SK-N-MC (cell line): ENCODE results near the gene DUSP7.

Source experiments
- DNase-seq: peaks from one replicate; pipeline ENCODE4 v3.0.0-alpha.2; 2011; ENCODE audit warnings: low read depth, low spot score
- H3K27ac ChIP-seq: fragments of 200-600 bp; sonication (generic); 2 replicates; pipeline ENCODE4 v1.5.1; 2016; ENCODE audit warnings: mixed run types
- H3K36me3 ChIP-seq: fragments of 200-600 bp; sonication (generic); 2 replicates; pipeline ENCODE4 v1.6.1; 2017; ENCODE audit warnings: antibody characterized with exemption, low read length, mixed read lengths; ENCODE audit not compliant: insufficient read depth
- H3K4me3 ChIP-seq: fragments of 200-600 bp; sonication (generic); 2 replicates; pipeline ENCODE4 v1.5.1; 2016
- H3K9ac ChIP-seq: fragments of 200-600 bp; sonication (generic); 2 replicates; pipeline ENCODE4 v1.8.0; 2017; ENCODE audit warnings: mixed run types, mixed read lengths; ENCODE audit not compliant: insufficient read length
- H3K9me3 ChIP-seq: fragments of 200-600 bp; sonication (generic); 2 replicates; pipeline ENCODE4 v1.6.1; 2017; ENCODE audit warnings: low read depth, mild to moderate bottlenecking, antibody characterized with exemption, low read length, moderate library complexity, mixed read lengths
- EZH2 ChIP-seq: fragments of 200-600 bp; sonication (generic); IDR thresholded peaks from one replicate; pipeline ENCODE4 v1.6.1; 2017; ENCODE audit warnings: antibody characterized with exemption
- FOXP2 ChIP-seq: optimal IDR thresholded peaks from 2 replicates; pipeline ENCODE3; 2011; ENCODE audit warnings: mild to moderate bottlenecking, moderate library complexity; ENCODE audit not compliant: insufficient read depth; ENCODE audit errors: extremely low read length, control extremely low read depth
- POLR2AphosphoS5 ChIP-seq: IDR thresholded peaks from 2 replicates; pipeline ENCODE4 v1.6.1; 2012; ENCODE audit warnings: mild to moderate bottlenecking, low read depth, low read length, borderline replicate concordance

The DUSP7 gene

GRCh38 chr3:52056521-52056967, at the start of gene DUSP7:
TSS of gene DUSP7 (minus strand) at chr3:52056571. CDS start at chr3:52056366, 205 bp downstream.
- Histone ChIP-seq H3K9ac (peak within 1 kb of the TSS; percentile 81), H3K4me3 (peak within 1 kb of the TSS; percentile 83), H3K36me3 (peaks cover 19% of the 10 kb centered on the region; the same call in 1 of the 2 replicates), H3K27ac (peak within 1 kb of the TSS; percentile 60; the same call in 1 of the 2 replicates), H3K9me3 (no peaks in the 10 kb centered on the region)
- TF ChIP-seq EZH2 (no peak), FOXP2 (no peak), POLR2AphosphoS5 (no peak)
- no peak for DNase-seq

DNA sequence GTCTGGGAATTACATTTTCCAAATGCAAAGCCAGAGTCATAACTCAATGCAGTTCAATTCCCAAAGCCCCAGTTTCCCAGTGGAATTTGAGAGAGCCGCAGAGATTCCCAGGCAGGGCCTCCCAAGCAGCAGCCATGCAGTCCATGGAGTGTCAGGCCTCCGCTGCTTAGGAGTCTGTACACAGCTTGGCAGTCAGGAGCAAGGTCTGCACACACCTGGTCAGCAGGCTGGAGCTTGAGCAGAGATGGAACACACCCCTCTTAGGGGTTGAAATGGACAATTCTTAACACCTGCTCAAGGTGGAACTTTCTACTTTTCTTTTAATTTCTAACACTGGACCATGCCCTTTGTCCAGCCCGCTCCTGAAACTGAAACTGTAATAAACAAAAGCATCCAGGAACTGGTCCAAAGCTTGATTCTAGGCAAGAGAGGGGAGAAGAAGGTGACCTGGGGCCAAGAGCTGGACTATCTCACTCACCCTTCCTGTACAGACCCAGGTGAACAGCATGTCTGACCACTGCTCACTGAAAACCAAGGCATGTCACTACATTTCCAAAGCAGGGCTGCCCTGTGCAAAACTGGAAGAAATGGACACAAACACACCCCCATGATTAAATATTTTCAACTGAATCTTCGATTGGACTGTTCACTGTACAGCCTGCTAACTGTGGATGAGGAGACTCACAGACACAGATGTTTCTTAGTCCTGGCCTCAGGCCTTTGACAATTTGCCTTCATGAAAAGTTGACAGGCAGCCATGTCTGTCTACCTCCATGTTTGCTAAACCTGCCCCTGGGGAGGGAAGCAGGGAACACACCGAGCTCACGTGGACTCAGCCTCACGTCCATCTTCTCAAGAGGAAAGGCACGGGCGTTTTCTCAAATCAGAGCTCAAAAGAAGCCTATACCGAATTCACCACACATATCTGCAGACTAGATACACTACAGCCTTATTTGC, 48.6 kb upstream of the DUSP7 start:
- TF ChIP-seq POLR2AphosphoS5: no peak
- TF ChIP-seq FOXP2: no peak
- TF ChIP-seq EZH2: no peak
- no peak for DNase-seq
- Histone ChIP-seq H3K27ac (no peak overlapping the region), H3K36me3 (peaks cover 6% of the 10 kb centered on the region; the same call in 1 of the 2 replicates), H3K9me3 (no peaks in the 10 kb centered on the region), H3K4me3 (no peak overlapping the region), H3K9ac (no peak overlapping the region)

DNA sequence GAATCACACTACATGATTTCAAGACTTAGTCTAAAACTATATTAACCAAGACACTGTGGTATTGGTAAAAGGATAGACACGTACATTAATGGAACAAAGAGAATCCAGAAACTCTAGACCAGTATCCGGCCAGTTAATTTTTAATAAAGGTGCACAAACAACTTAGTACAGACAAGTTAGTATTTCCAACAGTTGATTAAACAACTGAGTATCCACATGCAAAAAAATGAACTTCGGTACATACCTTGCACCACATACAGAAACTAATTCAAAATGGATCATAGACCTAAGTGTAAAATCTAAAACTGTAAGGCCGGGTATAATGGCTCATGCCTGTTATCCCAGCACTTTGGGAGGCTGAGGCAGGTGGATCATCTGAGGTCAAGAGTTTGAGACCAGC, 46.6 kb upstream of the DUSP7 start:
- H3K36me3 ChIP-seq: peaks cover 6% of the 10 kb centered on the region; the same call in 1 of the 2 replicates
- DNase-seq: no peak
- H3K9me3 ChIP-seq: no peaks in the 10 kb centered on the region
- H3K4me3 ChIP-seq: no peak overlapping the region
- H3K9ac ChIP-seq: no peak overlapping the region
- no peak for TF ChIP-seq EZH2
- no peak overlapping the region for H3K27ac ChIP-seq

DNA sequence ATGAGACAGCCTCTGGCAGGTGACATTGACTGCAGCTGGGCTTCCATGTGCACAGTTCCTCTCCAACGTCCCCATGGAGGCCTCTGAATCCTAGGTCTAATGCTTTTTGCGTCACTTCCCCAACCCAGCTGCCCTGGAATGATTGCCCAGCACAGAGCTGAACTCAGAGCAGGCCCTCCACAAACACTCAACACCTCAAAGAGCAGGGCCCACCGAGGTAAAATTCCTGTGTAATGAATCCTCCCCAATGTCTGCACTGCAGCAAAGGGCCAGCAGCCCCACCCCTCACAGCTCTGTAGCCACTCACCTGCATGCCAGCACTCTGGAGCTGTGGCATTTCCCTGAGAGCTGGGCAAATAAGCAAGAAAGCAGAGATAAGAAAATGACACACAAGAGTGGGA, 42.6 kb upstream of the DUSP7 start:
- Histone ChIP-seq H3K27ac (no peak overlapping the region), H3K4me3 (no peak overlapping the region), H3K9ac (no peak overlapping the region), H3K36me3 (peaks cover 6% of the 10 kb centered on the region; the same call in 1 of the 2 replicates), H3K9me3 (no peaks in the 10 kb centered on the region)
- TF ChIP-seq EZH2 (no peak), POLR2AphosphoS5 (no peak), FOXP2 (no peak)
- DNase-seq: no peak

DNA sequence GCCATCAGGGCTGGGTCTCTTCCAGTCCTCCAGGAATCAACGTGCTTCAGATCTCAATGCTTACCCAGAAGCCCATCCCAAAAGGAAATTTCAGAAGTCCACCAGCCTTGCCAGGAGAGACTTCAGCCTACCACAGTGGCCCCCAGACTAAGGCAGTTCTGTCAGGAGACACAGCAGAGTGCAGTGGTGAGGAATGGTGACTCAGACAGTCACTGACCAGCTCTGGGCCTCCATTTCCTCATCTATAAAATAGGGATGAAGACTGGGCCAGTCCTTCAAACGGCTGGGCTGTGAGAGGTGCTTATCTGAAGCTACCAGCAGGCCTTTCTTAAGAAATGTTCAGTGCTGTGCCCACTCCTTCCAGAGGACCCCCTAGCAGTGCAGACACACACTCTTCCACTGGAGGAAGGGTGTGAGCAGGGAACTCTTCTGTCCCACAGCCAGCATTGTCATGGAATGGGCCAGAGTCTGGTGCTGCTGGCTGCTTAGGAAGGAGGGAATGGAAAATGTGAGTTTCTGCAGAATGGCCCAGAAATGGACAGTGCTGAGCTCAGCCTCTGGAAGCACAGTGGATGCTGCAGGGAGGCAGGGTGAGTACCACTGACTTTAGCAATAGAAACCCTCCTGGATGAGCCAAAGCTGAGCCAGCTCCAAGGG, 41.6 kb upstream of the DUSP7 start:
- TF ChIP-seq FOXP2: no peak
- TF ChIP-seq EZH2: no peak
- no peak for TF ChIP-seq POLR2AphosphoS5
- no peak overlapping the region for H3K4me3 ChIP-seq
- DNase-seq: no peak
- no peak overlapping the region for H3K27ac ChIP-seq
- no peaks in the 10 kb centered on the region for H3K9me3 ChIP-seq
- H3K36me3 ChIP-seq: peaks cover 5% of the 10 kb centered on the region; the same call in 1 of the 2 replicates
- no peak overlapping the region for H3K9ac ChIP-seq

GRCh38 chr3:52095990-52096775, 39.8 kb upstream of the DUSP7 start:
- no peak overlapping the region for H3K9ac ChIP-seq
- no peak overlapping the region for H3K27ac ChIP-seq
- H3K36me3 ChIP-seq: no peaks in the 10 kb centered on the region
- H3K9me3 ChIP-seq: no peaks in the 10 kb centered on the region
- TF ChIP-seq EZH2: no peak
- no peak for TF ChIP-seq POLR2AphosphoS5
- TF ChIP-seq FOXP2: no peak
- no peak overlapping the region for H3K4me3 ChIP-seq
- no peak for DNase-seq

DNA sequence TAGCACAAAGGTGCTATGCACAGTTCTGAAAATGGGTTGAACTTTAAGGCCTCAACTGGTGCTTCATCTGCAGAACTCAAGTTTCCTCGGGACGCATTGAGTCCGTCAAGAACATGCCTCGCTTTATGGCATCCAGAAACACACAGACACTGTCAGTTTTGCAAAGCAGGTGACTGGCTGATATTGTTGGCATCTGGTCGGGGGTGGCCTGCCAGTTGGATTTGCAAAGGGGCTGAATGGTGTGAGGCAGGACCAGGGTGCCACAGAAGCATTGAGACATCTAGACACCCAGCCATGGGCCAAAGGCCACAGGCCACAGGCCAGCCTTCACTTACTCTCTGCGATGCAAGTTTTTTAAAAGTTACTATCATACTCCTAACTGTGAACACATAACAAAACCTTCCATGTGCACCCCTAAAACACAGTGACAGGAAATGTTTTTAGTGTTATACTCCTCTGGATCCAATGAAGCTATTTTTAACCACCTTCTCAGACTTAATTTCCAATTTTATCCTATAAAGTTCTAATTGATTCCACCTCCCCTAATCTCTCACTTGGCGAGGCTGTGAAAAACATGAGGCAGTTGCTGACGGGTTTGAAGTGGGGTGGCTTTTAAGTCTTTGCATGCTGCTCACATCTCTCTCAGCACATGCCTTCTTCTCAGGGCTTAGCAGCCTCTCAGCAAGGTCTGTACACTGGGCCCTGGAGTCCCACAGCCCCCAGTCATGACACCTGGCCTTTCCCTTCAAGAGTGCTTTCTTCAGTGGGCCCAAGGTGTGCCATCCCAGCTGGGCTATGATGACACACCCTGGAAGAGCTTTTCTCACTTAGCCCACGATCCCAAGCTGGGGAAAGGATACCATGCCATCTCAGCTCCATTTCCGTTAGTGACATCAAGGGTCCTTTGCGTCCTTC, 38.5 kb upstream of the DUSP7 start:
- H3K36me3 ChIP-seq: no peaks in the 10 kb centered on the region
- no peaks in the 10 kb centered on the region for H3K9me3 ChIP-seq
- H3K27ac ChIP-seq: no peak overlapping the region
- TF ChIP-seq POLR2AphosphoS5: no peak
- TF ChIP-seq FOXP2: no peak
- no peak for TF ChIP-seq EZH2
- DNase-seq: no peak
- no peak overlapping the region for H3K9ac ChIP-seq
- H3K4me3 ChIP-seq: no peak overlapping the region
